ENCODE data around the gene KLHL8.

The KLHL8 gene

DNA sequence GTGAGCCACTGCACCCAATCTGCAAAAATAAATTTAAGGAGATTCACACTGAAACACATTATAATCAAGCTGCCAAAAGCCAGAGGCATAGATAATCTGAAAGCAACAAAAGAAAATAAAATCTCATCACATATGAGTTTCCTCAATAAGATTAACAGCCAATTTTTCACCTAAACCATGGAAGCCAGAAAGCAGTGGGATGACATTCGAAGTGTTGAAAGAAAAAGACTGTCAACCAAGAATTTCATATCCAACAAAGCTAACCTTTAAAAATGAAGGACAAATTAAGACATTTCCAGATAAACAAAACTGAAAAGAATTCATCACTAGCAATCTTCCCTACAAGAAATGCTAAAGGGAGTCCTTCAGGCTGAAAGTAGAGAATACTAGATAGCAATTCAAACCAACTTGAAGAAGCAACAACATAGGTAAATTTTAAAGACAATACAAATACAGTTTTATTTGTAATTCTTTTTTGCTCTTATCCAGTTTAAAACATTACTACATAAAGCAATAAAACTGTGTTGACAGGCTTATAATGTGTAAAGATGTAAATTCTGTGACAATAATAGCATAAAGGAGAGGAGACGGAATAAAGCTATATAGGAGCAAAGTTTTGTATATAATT lies 23.1 kb upstream of the KLHL8 start:
- Mint-ChIP-seq H3K36me3 (ENCODE audit: low read depth) (peaks cover 14% of the 10 kb centered on the region), H3K27ac (no peak overlapping the region), H3K9me3 (peaks cover 34% of the 10 kb centered on the region), H3K4me1 (no peaks in the 10 kb centered on the region), H3K4me3 (no peak overlapping the region), H3K27me3 (ENCODE audit: low read depth) (no peaks in the 10 kb centered on the region)
- TF ChIP-seq, protein P1, sequence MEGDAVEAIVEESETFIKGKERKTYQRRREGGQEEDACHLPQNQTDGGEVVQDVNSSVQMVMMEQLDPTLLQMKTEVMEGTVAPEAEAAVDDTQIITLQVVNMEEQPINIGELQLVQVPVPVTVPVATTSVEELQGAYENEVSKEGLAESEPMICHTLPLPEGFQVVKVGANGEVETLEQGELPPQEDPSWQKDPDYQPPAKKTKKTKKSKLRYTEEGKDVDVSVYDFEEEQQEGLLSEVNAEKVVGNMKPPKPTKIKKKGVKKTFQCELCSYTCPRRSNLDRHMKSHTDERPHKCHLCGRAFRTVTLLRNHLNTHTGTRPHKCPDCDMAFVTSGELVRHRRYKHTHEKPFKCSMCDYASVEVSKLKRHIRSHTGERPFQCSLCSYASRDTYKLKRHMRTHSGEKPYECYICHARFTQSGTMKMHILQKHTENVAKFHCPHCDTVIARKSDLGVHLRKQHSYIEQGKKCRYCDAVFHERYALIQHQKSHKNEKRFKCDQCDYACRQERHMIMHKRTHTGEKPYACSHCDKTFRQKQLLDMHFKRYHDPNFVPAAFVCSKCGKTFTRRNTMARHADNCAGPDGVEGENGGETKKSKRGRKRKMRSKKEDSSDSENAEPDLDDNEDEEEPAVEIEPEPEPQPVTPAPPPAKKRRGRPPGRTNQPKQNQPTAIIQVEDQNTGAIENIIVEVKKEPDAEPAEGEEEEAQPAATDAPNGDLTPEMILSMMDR (IDR thresholded peaks at IDR 0.05; ENCODE audit: unreplicated experiment in 3 of 3) = no peak

DNA sequence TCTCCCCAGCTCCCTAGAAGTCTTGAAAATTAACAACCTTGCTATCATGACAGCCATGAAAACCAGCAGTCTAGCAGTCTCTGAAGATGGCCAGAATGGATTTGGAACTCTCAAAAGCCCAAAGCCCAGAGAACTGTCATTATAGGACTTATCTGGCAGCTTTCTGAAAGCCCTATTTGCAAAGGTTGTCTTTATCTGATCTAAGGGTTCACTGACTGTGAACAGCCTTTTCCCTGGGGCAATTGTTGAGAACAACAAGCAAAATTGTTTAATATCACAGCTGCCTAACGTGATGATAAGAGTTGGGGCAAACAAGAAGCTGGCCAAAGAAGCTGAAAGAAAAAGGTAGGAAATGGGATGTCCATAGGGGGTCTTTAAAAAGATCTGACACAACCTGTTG lies 20.9 kb upstream of the KLHL8 start:
- TF ChIP-seq, protein P1 (IDR thresholded peaks at IDR 0.05; ENCODE audit: unreplicated experiment in 3 of 3) = no peak
- Mint-ChIP-seq H3K9me3 (peaks cover 23% of the 10 kb centered on the region), H3K27ac (no peak overlapping the region), H3K36me3 (ENCODE audit: low read depth) (peaks cover 14% of the 10 kb centered on the region), H3K4me1 (no peaks in the 10 kb centered on the region), H3K27me3 (ENCODE audit: low read depth) (no peaks in the 10 kb centered on the region), H3K4me3 (no peak overlapping the region)

DNA sequence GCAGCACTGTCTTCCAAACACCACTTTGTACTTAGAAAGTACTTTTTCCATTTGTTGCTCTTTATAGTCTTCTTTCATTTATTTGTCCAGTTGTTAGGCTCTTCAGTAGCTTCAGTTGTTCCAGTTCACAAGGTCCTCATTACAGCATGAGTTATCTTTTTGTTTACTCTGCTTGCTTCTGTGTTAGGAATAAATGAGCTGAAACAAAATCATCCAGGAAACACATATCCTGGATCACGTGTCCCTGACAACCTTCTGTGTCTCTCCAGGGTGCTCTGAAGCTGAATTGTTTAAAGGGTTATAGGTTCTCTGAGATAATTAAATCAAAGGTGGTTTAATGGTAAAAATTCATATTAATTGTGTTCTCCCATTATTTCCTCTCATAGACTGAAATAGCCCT lies 19.9 kb upstream of the KLHL8 start:
- Mint-ChIP-seq H3K4me3 (no peak overlapping the region), H3K9me3 (peaks cover 23% of the 10 kb centered on the region)

DNA sequence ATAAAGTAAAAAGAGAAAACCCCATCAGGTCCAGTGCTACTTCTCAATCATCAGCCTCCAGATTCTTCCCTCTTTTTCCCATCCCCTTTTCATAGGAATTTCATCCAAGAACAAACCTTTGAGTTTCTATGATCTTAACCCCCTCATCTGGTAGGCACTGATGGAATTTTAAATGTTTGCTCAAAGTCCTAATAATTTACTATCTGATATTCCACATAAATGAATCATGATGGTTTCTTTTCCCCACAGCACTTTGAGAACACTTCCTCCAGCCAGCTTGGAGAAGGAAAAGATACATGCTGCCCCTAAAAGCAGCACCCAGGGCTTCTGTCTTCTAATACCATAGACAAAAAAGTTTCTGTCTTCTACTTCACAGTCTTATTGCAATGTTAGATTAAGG lies 19.4 kb upstream of the KLHL8 start:
- TF ChIP-seq, protein P1 (IDR thresholded peaks at IDR 0.05; ENCODE audit: unreplicated experiment in 3 of 3) = no peak
- H3K36me3 Mint-ChIP-seq (ENCODE audit: low read depth) = peaks cover 14% of the 10 kb centered on the region
- H3K4me1 Mint-ChIP-seq = no peaks in the 10 kb centered on the region
- peaks cover 22% of the 10 kb centered on the region for H3K9me3 Mint-ChIP-seq
- no peaks in the 10 kb centered on the region for H3K27me3 Mint-ChIP-seq (ENCODE audit: low read depth)
- H3K4me3 Mint-ChIP-seq = no peak overlapping the region
- no peak overlapping the region for H3K27ac Mint-ChIP-seq

More for the DNA sequence above, 19.9 kb upstream of the KLHL8 start:
- H3K27me3 Mint-ChIP-seq (ENCODE audit: low read depth) = no peaks in the 10 kb centered on the region
- H3K27ac Mint-ChIP-seq = peak overlapping the region in 1 of 3 experiments; percentile 6
- TF ChIP-seq, protein P1 (IDR thresholded peaks at IDR 0.05; ENCODE audit: unreplicated experiment in 3 of 3) = no peak
- peaks cover 14% of the 10 kb centered on the region for H3K36me3 Mint-ChIP-seq (ENCODE audit: low read depth)
- no peaks in the 10 kb centered on the region for H3K4me1 Mint-ChIP-seq

DNA sequence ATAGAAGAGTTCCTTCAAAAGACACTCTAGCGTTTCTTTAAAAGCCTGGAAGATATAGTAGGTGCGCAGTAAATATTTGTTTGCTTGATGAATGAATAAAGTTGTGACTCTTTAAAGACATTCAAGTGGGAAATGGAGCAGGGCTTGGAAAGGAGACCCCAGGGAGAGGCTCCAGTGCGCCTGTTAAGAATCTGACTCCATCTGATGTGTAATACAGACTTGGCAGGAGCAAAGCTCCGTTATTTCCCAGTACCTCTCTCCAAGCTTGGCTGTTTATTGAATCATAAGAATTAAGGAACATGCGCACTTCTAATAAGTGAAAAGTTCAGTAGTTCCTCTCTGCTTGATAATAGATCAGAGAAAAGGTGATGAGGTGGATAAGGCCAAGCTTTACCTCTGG lies 18.8 kb upstream of the KLHL8 start:
- Mint-ChIP-seq H3K4me1 (no peaks in the 10 kb centered on the region), H3K4me3 (no peak overlapping the region), H3K27me3 (ENCODE audit: low read depth) (no peaks in the 10 kb centered on the region), H3K9me3 (peaks cover 16% of the 10 kb centered on the region), H3K36me3 (ENCODE audit: low read depth) (peaks cover 14% of the 10 kb centered on the region), H3K27ac (no peak overlapping the region)
- TF ChIP-seq, protein P1 (IDR thresholded peaks at IDR 0.05; ENCODE audit: unreplicated experiment in 3 of 3) = no peak

DNA sequence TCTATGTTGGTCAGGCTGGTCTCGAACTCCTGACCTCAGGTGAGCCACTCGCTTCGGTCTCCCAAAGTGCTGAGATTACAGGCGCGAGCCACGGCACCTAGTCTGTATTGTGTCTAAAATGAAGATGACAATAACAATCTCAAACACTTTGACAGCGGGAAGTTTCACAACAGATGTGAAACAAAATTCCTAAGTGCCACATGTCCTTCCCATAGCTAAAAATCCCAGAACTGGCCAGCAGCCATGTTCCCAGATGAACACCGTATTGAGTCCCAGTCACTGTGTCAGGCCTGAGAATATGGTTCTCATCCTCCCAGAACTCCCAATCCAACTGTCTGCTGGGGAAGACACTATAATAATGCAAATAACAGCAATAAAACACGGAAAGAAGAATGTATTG lies 16.4 kb upstream of the KLHL8 start:
- H3K4me1 Mint-ChIP-seq = no peaks in the 10 kb centered on the region
- TF ChIP-seq, protein P1 (IDR thresholded peaks at IDR 0.05; ENCODE audit: unreplicated experiment in 3 of 3) = no peak
- no peaks in the 10 kb centered on the region for H3K36me3 Mint-ChIP-seq (ENCODE audit: low read depth)
- no peak overlapping the region for H3K27ac Mint-ChIP-seq
- H3K27me3 Mint-ChIP-seq (ENCODE audit: low read depth) = no peaks in the 10 kb centered on the region
- H3K9me3 Mint-ChIP-seq = no peaks in the 10 kb centered on the region
- H3K4me3 Mint-ChIP-seq = no peak overlapping the region

All from nephron (organoid).